K562 (cell line): ENCODE measurements around the gene KCNQ5. TPM values are rescaled to one million over a fixed set of nuclear protein-coding genes. Genes with fewer than 3 reads are reported as not detected.

ENCODE experiments used
- HOMEZ ChIP-seq: fragments of 250-450 bp; sonication (Bioruptor Pico); IDR thresholded peaks from 2 replicates; pipeline ENCODE4 v1.4.0; 2020; ENCODE audit warnings: mild to moderate bottlenecking, moderate library complexity
- KDM2B ChIP-seq: fragments of 250-450 bp; sonication (Bioruptor Pico); IDR thresholded peaks from 2 replicates; pipeline ENCODE4 v1.8.0; 2021; ENCODE audit warnings: mild to moderate bottlenecking, moderate library complexity
- MGA ChIP-seq: fragments of 450-650 bp; IDR thresholded peaks from 2 replicates; pipeline ENCODE4 v1.6.1; 2016; ENCODE audit warnings: mild to moderate bottlenecking, moderate library complexity
- NR2F6 ChIP-seq: fragments of 450-650 bp; formaldehyde crosslinking; IDR thresholded peaks from 2 replicates; pipeline ENCODE4 v1.4.0; 2020; ENCODE audit warnings: mild to moderate bottlenecking
- XRCC5 ChIP-seq: fragments of 200-400 bp; formaldehyde crosslinking; IDR thresholded peaks from 2 replicates; pipeline ENCODE4 v1.6.1; 2017; ENCODE audit warnings: low read depth, mild to moderate bottlenecking, low read length
- ZNF197 ChIP-seq: fragments of 200-800 bp; sonication (Bioruptor generic); IDR thresholded peaks from 2 replicates; pipeline ENCODE4 v1.6.1; 2016; ENCODE audit warnings: low read depth, missing genetic modification characterization, missing compliant biosample characterization
- ZNF77 ChIP-seq: fragments of 250-450 bp; sonication (Bioruptor Pico); IDR thresholded peaks from 2 replicates; pipeline ENCODE4 v1.5.0; 2020
- polyA plus RNA-seq, 8 experiments: library from polyadenylated mRNA; depleted of rRNA in 4 of 8; stranded (reverse) in 5 of 8; unstranded in 3 of 8; fragments of >200 nt; fragmentation: Nextera tagmentation in 2 of 8; fragmentation: Illumina TruSeq in 1 of 8; extraction: Ambion mirVana in 2 of 8; extraction: Trizol in 1 of 8; gene quantifications; 2 replicates each; pipeline versions ENCODE4 v1.2.1 to v1.2.3, GENCODE V29; 2011 to 2014; ENCODE audit warnings: inconsistent platforms in 1 of 8, missing spikeins in 1 of 8
- total RNA-seq, 7 experiments: library from RNA; depleted of rRNA in 6 of 7; stranded (reverse); fragments of >200 nt in 6 of 7; fragmentation: Illumina TruSeq in 2 of 7; extraction: Trizol in 2 of 7; gene quantifications; 2 replicates each; pipeline versions ENCODE4 v1.2.1 to v1.2.3, GENCODE V29; 2011 to 2021; ENCODE audit warnings: low replicate concordance in 1 of 7

KCNQ5 gene
- total and polyA plus RNA-seq, 9 of the 15 experiments (the other 6 are each of a cell fraction or from before 2014, with no cell fraction given): 0.31 to 5.9 (median 2.6) TPM

- TF ChIP-seq XRCC5 (no peak), NR2F6 (CRISPR knock-in tag) (no peak), ZNF77 (CRISPR knock-in tag) (no peak), ZNF197 (CRISPR knock-in tag) (no peak), MGA (no peak), HOMEZ (CRISPR knock-in tag) (no peak), KDM2B (CRISPR knock-in tag) (no peak)
- TF ChIP-seq, all 486 proteins: peak for 0
These were observed 614.4 kb downstream of the KCNQ5 start (continued) for GRCh38 chr6:73236144-73236750.
